WTC11 (cell line): ENCODE data around the gene SEC22A. TPM values are rescaled to one million over a fixed set of nuclear protein-coding genes. Genes with fewer than 3 reads are reported as not detected.

Experiments
- ATAC-seq: fragments of 200-7000 bp; cut with Tn5 transposase; 2 replicates; pipeline ENCODE4 v1.10.0; 2021; ENCODE audit warnings: mild to moderate bottlenecking, moderate library complexity
- CTCF ChIA-PET: fragments of 300-600 bp; sonication (Branson Sonifier 250); formaldehyde crosslinking; loops from one replicate; lab custom pipeline; 2021; ENCODE audit warnings: antibody characterized with exemption; lab: Charles Lee
- POLR2A ChIA-PET: fragments of 350-600 bp; sonication (Branson Sonifier 250); formaldehyde crosslinking; loops from one replicate; lab custom pipeline; 2021; ENCODE audit warnings: antibody characterized with exemption; lab: Charles Lee
- DNase-seq: peaks from one replicate; pipeline ENCODE4 v3.0.0; 2021; ENCODE audit warnings: low spot score
- H3K27ac Mint-ChIP-seq: 2 replicates; pipeline ENCODE4 v1.8.0; 2021; ENCODE audit warnings: mixed read lengths
- H3K27me3 Mint-ChIP-seq: 2 replicates; pipeline ENCODE4 v1.8.0; 2021; ENCODE audit warnings: low read depth, mild to moderate bottlenecking, moderate library complexity, mixed read lengths
- H3K36me3 Mint-ChIP-seq: 2 replicates; pipeline ENCODE4 v1.8.0; 2021; ENCODE audit warnings: mixed read lengths
- H3K4me1 Mint-ChIP-seq: 2 replicates; pipeline ENCODE4 v1.8.0; 2022; ENCODE audit warnings: mixed read lengths
- H3K4me3 Mint-ChIP-seq: 2 replicates; pipeline ENCODE4 v1.8.0; 2021; ENCODE audit warnings: mild to moderate bottlenecking, moderate library complexity, mixed read lengths
- H3K9me3 Mint-ChIP-seq: 2 replicates; pipeline ENCODE4 v1.8.0; 2021; ENCODE audit warnings: mixed read lengths
- AR ChIP-seq: fragments of 250-450 bp; sonication (Bioruptor Pico); IDR thresholded peaks from 2 replicates; pipeline ENCODE4 v1.9.0; 2021; ENCODE audit warnings: mild to moderate bottlenecking
- CDX4 ChIP-seq: fragments of 250-450 bp; sonication (Bioruptor Pico); IDR thresholded peaks from 2 replicates; pipeline ENCODE4 v1.9.0; 2021; ENCODE audit warnings: moderate library complexity, mild to moderate bottlenecking, inconsistent platforms, borderline replicate concordance
- CREB1 ChIP-seq: sonication (generic); formaldehyde crosslinking; IDR thresholded peaks from 2 replicates; pipeline ENCODE4 v1.8.0; 2023; ENCODE audit warnings: mild to moderate bottlenecking, missing genetic modification reagents
- EMX1 ChIP-seq: fragments of 250-450 bp; sonication (Bioruptor Pico); IDR thresholded peaks from 2 replicates; pipeline ENCODE4 v1.8.0; 2021; ENCODE audit warnings: mild to moderate bottlenecking
- GABPB1 ChIP-seq: sonication (generic); formaldehyde crosslinking; IDR thresholded peaks from 2 replicates; pipeline ENCODE4 v1.8.1; 2023; ENCODE audit warnings: mild to moderate bottlenecking, missing genetic modification reagents
- HMGA2 ChIP-seq: fragments of 250-450 bp; sonication (Bioruptor Pico); IDR thresholded peaks from 2 replicates; pipeline ENCODE4 v1.4.0; 2021; ENCODE audit warnings: mild to moderate bottlenecking, moderate library complexity
- JAZF1 ChIP-seq: fragments of 250-450 bp; sonication (Bioruptor Pico); IDR thresholded peaks from 2 replicates; pipeline ENCODE4 v1.9.0; 2021; ENCODE audit warnings: moderate library complexity, mild to moderate bottlenecking, inconsistent platforms
- MXD4 ChIP-seq: fragments of 250-450 bp; sonication (Bioruptor Pico); IDR thresholded peaks from 2 replicates; pipeline ENCODE4 v1.8.0; 2021; ENCODE audit warnings: mild to moderate bottlenecking, moderate library complexity, borderline replicate concordance
- NFYB ChIP-seq: sonication (generic); formaldehyde crosslinking; conservative IDR thresholded peaks from 2 replicates; pipeline ENCODE4 v1.8.0; 2022; ENCODE audit warnings: low read depth, missing genetic modification reagents
- NR2C2 ChIP-seq: sonication (generic); formaldehyde crosslinking; IDR thresholded peaks from 2 replicates; pipeline ENCODE4 v1.8.0; 2022; ENCODE audit warnings: mild to moderate bottlenecking, missing genetic modification reagents
- PRDM15 ChIP-seq: sonication (generic); formaldehyde crosslinking; IDR thresholded peaks from 2 replicates; pipeline ENCODE4 v1.8.0; 2022; ENCODE audit warnings: missing genetic modification reagents
- RELA ChIP-seq: sonication (generic); formaldehyde crosslinking; IDR thresholded peaks from 2 replicates; pipeline ENCODE4 v1.8.1; 2022; ENCODE audit warnings: missing genetic modification reagents, mild to moderate bottlenecking, borderline replicate concordance
- ZBTB43 ChIP-seq: sonication (generic); formaldehyde crosslinking; IDR thresholded peaks from 2 replicates; pipeline ENCODE4 v1.8.1; 2023; ENCODE audit warnings: mild to moderate bottlenecking, missing genetic modification reagents
- ZMAT4 ChIP-seq: fragments of 250-450 bp; sonication (Bioruptor Pico); IDR thresholded peaks from 2 replicates; pipeline ENCODE4 v1.9.0; 2021; ENCODE audit warnings: mild to moderate bottlenecking
- ZNF121 ChIP-seq: sonication (generic); formaldehyde crosslinking; IDR thresholded peaks from 2 replicates; pipeline ENCODE4 v1.8.0; 2023; ENCODE audit warnings: missing genetic modification reagents
- ZNF396 ChIP-seq: fragments of 250-450 bp; sonication (Bioruptor Pico); IDR thresholded peaks from 2 replicates; pipeline ENCODE4 v1.8.0; 2021; ENCODE audit warnings: mild to moderate bottlenecking, moderate library complexity, borderline replicate concordance
- total RNA-seq: library from RNA; stranded (reverse); gene quantifications from 3 replicates; pipeline ENCODE4 v1.2.3, GENCODE V29; 2021
- TF ChIP-seq, protein P1 (sequence below): sonication (generic); formaldehyde crosslinking; IDR thresholded peaks from 2 replicates; pipeline ENCODE4 v1.8.0; 2023; ENCODE audit warnings: missing genetic modification reagents
- TF ChIP-seq, protein P2 (sequence below): sonication (generic); formaldehyde crosslinking; conservative IDR thresholded peaks from 2 replicates; pipeline ENCODE4 v1.8.1; 2022; ENCODE audit warnings: mild to moderate bottlenecking, missing genetic modification reagents
- TF ChIP-seq, protein P3 (sequence below): sonication (generic); formaldehyde crosslinking; IDR thresholded peaks from 2 replicates; pipeline ENCODE4 v1.8.1; 2022; ENCODE audit warnings: mild to moderate bottlenecking, missing genetic modification reagents, moderate library complexity, borderline replicate concordance
- TF ChIP-seq, protein P4 (sequence below): fragments of 200-600 bp; IDR thresholded peaks from 2 replicates; pipeline ENCODE4 v1.8.0; 2022; ENCODE audit warnings: antibody characterized with exemption

The SEC22A gene
- total RNA-seq, 1 experiment from 2014 or later: 12.6 TPM

- no peaks in the 10 kb centered on the region for H3K4me1 Mint-ChIP-seq
- ATAC-seq (no peak), DNase-seq (no peak)
- H3K4me3 Mint-ChIP-seq: no peak overlapping the region
- H3K9me3 Mint-ChIP-seq: no peaks in the 10 kb centered on the region
- ChIA-PET POLR2A (no interaction called here), CTCF (no interaction called here)
- H3K27me3 Mint-ChIP-seq: no peaks in the 10 kb centered on the region
- peak overlapping the region; percentile 60 for H3K27ac Mint-ChIP-seq
- peaks cover 16% of the 10 kb centered on the region for H3K36me3 Mint-ChIP-seq
- no peak for TF ChIP-seq ZMAT4 (CRISPR knock-in tag)
These were observed 46.2 kb upstream of the SEC22A start for GRCh38 chr3:123155471-123156011.

DNA sequence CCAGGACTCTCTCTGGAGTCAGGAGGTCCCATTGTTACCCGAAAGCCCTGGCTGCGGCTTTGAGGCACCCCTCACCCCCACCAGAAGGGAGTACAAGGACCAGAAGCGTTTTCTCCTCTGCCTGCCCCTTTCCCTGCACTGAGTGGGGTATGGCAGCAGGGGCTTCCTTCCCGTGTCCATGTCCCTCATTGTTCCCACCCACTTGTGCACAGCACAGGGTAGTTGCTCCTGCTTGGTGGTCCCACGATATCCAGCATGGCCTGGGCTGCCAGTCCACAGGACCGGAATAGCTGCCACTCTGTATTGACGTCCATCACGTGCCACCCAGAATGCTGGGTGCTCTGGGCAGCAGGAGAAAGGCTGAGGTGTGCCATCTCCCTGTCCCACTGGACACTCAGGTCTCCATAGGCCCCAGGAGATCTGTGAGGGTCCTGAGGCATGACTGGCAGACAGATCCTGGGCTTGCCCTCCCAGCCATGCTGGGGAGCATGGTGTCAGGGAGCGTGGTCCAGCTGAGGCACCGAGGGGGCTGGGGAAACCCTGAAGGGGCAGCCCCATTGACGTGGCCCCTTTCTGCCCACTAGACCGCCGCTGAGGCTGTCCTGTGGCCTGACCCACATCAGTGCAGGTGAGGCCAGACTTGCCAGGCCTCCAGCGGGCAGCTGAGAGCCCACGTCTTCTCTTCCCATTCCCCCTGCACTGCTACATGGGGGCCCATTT lies 45.3 kb upstream of the SEC22A start:
- 0 out of 2 replicates have a peak overlapping the region, but pooled peaks have one; percentile 66 for H3K27ac Mint-ChIP-seq
- CTCF ChIA-PET: no interaction called here

More for the DNA sequence above, 45.3 kb upstream of the SEC22A start:
- H3K36me3 Mint-ChIP-seq: peaks cover 11% of the 10 kb centered on the region
- no peak for ATAC-seq
- H3K4me3 Mint-ChIP-seq: no peak overlapping the region
- H3K4me1 Mint-ChIP-seq: no peaks in the 10 kb centered on the region
- TF ChIP-seq NR2C2 (CRISPR knock-in tag) (no peak), AR (CRISPR knock-in tag) (no peak), CDX4 (CRISPR knock-in tag) (no peak), CREB1 (CRISPR knock-in tag) (no peak), GABPB1 (CRISPR knock-in tag) (no peak), ZMAT4 (CRISPR knock-in tag) (no peak), JAZF1 (no peak), ZBTB43 (CRISPR knock-in tag) (no peak), ZNF396 (no peak), PRDM15 (CRISPR knock-in tag) (no peak), ZNF121 (CRISPR knock-in tag) (no peak), NFYB (CRISPR knock-in tag) (no peak), HMGA2 (CRISPR knock-in tag) (no peak), EMX1 (no peak), MXD4 (no peak), RELA (CRISPR knock-in tag) (no peak)
- TF ChIP-seq, protein P1, sequence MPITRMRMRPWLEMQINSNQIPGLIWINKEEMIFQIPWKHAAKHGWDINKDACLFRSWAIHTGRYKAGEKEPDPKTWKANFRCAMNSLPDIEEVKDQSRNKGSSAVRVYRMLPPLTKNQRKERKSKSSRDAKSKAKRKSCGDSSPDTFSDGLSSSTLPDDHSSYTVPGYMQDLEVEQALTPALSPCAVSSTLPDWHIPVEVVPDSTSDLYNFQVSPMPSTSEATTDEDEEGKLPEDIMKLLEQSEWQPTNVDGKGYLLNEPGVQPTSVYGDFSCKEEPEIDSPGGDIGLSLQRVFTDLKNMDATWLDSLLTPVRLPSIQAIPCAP (CRISPR knock-in tag): no peak
- TF ChIP-seq, protein P2, sequence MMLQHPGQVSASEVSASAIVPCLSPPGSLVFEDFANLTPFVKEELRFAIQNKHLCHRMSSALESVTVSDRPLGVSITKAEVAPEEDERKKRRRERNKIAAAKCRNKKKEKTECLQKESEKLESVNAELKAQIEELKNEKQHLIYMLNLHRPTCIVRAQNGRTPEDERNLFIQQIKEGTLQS (CRISPR knock-in tag): no peak
- TF ChIP-seq, protein P3, sequence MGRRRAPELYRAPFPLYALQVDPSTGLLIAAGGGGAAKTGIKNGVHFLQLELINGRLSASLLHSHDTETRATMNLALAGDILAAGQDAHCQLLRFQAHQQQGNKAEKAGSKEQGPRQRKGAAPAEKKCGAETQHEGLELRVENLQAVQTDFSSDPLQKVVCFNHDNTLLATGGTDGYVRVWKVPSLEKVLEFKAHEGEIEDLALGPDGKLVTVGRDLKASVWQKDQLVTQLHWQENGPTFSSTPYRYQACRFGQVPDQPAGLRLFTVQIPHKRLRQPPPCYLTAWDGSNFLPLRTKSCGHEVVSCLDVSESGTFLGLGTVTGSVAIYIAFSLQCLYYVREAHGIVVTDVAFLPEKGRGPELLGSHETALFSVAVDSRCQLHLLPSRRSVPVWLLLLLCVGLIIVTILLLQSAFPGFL (CRISPR knock-in tag): no peak
- TF ChIP-seq, protein P4, sequence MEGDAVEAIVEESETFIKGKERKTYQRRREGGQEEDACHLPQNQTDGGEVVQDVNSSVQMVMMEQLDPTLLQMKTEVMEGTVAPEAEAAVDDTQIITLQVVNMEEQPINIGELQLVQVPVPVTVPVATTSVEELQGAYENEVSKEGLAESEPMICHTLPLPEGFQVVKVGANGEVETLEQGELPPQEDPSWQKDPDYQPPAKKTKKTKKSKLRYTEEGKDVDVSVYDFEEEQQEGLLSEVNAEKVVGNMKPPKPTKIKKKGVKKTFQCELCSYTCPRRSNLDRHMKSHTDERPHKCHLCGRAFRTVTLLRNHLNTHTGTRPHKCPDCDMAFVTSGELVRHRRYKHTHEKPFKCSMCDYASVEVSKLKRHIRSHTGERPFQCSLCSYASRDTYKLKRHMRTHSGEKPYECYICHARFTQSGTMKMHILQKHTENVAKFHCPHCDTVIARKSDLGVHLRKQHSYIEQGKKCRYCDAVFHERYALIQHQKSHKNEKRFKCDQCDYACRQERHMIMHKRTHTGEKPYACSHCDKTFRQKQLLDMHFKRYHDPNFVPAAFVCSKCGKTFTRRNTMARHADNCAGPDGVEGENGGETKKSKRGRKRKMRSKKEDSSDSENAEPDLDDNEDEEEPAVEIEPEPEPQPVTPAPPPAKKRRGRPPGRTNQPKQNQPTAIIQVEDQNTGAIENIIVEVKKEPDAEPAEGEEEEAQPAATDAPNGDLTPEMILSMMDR: no peak
- TF ChIP-seq, all 79 proteins: peak for 0
- POLR2A ChIA-PET: no interaction called here
- no peaks in the 10 kb centered on the region for H3K9me3 Mint-ChIP-seq
- H3K27me3 Mint-ChIP-seq: no peaks in the 10 kb centered on the region
- DNase-seq: no peak
